GM18858 (cell line): ENCODE measurements around the gene HPS4.

ENCODE experiments used
- ATAC-seq: cut with Tn5 transposase; IDR thresholded peaks from one replicate; pipeline ENCODE4 v1.9.1; 2021; ENCODE audit not compliant: unreplicated experiment

HPS4 gene

GRCh38 chr22:26470807-26471206 lies 12.8 kb downstream of the HPS4 start:
- no peak for ATAC-seq

- no peak for ATAC-seq
Measured at GRCh38 chr22:26466196-26466595, 17.4 kb downstream of the HPS4 start.

GRCh38 chr22:26464312-26464711 lies 19.3 kb downstream of the HPS4 start:
- ATAC-seq: no peak

GRCh38 chr22:26463688-26464087 lies 19.9 kb downstream of the HPS4 start:
- no peak for ATAC-seq

- no peak for ATAC-seq
Measured at GRCh38 chr22:26463101-26463661, 20.4 kb downstream of the HPS4 start.

GRCh38 chr22:26462641-26463040 lies 20.9 kb downstream of the HPS4 start:
- no peak for ATAC-seq

- no peak for ATAC-seq
Measured at GRCh38 chr22:26462051-26462450, 21.5 kb downstream of the HPS4 start.

GRCh38 chr22:26461188-26461810 lies 22.3 kb downstream of the HPS4 start:
- ATAC-seq: no peak

GRCh38 chr22:26460202-26460601 lies 23.4 kb downstream of the HPS4 start:
- no peak for ATAC-seq

GRCh38 chr22:26457661-26458272 lies 25.8 kb downstream of the HPS4 start:
- no peak for ATAC-seq

GRCh38 chr22:26453812-26454500 lies 29.6 kb downstream of the HPS4 start:
- no peak for ATAC-seq

GRCh38 chr22:26453216-26453615 lies 30.4 kb downstream of the HPS4 start:
- ATAC-seq: no peak

GRCh38 chr22:26452236-26453016 lies 31.2 kb downstream of the HPS4 start:
- ATAC-seq: no peak

GRCh38 chr22:26450453-26451185 lies 33.0 kb downstream of the HPS4 start:
- no peak for ATAC-seq

GRCh38 chr22:26448941-26449340 lies 34.6 kb downstream of the HPS4 start:
- no peak for ATAC-seq

GRCh38 chr22:26448334-26448733 lies 35.2 kb downstream of the HPS4 start:
- ATAC-seq: no peak

GRCh38 chr22:26447584-26448329 lies 35.8 kb downstream of the HPS4 start:
- no peak for ATAC-seq

GRCh38 chr22:26446808-26447515 lies 36.6 kb downstream of the HPS4 start:
- ATAC-seq: no peak

- ATAC-seq: no peak
Measured at GRCh38 chr22:26445577-26446275, 37.9 kb downstream of the HPS4 start.
